Muscle of arm (tissue), 12 donors: Measurements from ENCODE around the gene UHRF2. TPM values are rescaled to one million over a fixed set of nuclear protein-coding genes. Genes with fewer than 3 reads are reported as not detected.
"Not testable (repeated sequence)": the region's sequence is repeated elsewhere in the genome, so short reads cannot be mapped to it uniquely, and the experiment has no call there.

ENCODE experiments used
- DNase-seq: peaks from one replicate; pipeline ENCODE4 v3.0.0-alpha.2; 2013
- polyA plus RNA-seq, 12 donors: library from polyadenylated mRNA; unstranded; fragments of 120-200 nt; gene quantifications; one replicate each; pipeline ENCODE4 v1.2.1, GENCODE V29; 2013; ENCODE audit not compliant: insufficient read length in 12 of 12

UHRF2 gene
- polyA plus RNA-seq, 12 donors = 27.7 to 257 (median 39.1) TPM

DNA sequence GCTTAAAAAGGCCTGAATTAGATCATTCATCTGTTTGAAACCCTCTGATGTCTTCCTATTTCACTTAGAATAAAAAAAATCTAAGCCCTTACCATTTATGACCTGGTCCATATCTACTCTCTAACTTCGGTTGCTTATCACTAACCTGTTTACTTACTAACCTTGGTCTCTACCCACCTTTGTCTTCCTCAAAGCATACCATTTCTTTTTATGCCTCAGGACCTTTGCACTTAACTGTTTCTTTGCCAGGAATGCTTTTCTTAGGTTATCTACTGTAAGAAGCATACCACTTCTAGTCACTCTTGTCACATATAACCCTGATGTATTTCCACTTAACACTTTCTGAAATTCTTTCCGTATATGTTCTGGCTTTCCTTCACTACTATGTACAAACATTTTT, 67.0 kb downstream of the UHRF2 start:
- no peak for DNase-seq

- no peak for DNase-seq
These were observed 71.2 kb downstream of the UHRF2 start for GRCh38 chr9:6484210-6484609.

- DNase-seq = no peak
These were observed 75.4 kb downstream of the UHRF2 start for GRCh38 chr9:6488395-6488794.

DNA sequence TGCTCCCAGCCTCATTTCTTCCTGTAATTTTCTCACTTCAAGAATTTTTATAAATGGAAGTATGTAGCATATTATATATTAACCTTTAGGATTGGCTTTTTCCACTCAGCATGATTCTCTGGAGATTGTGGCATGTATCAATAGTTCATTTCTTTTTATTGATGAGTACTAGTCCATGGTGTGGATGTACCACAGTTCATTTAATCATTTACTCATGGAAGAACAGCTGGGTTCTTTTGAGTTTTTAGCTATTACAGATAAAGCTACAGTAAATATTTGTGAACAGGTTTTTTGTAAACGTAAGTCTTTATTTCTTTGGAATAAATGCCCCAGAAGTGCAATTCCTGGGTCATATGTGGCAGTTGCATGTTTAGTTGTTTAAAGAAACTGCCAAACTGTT, 76.1 kb downstream of the UHRF2 start:
- DNase-seq = no peak

DNA sequence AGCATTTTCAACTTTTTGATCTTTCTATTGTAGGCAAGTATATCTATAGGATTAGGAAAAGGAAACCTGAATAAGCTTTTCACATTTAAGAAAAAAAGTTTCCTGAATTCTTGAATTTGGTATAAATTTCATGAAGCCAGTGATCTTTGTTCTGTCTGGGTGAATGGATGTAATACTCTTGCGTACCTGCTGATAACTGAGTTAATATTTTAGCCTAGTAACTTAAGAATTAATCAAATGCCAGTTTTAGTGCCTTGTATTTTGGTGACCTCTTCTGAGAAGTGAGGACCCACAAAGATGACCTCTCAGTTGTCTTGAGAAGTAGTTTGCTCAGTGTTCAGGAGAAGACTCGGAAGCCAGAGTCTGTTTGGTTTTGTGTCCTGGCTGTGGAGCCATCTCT, 77.9 kb downstream of the UHRF2 start:
- DNase-seq = no peak

DNA sequence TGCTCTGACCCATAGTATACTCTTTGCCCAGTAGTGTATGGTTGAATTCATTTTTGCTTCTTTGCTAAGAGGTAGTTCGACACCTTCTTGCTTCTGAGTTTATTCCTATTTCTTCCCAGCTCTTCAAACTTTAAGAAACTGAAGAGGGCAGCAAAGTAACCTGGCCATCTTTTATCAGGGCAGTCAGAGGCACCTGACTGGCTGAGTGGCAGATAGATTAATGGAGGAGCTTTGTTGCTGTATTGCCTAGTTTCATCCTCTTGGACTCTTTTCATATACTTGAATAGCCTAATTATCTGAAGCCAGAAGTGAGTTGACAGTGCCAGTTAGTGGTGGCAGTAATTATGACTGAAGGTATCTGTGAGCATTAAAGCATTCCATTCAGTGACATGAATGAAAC, 82.5 kb downstream of the UHRF2 start:
- DNase-seq = no peak

DNA sequence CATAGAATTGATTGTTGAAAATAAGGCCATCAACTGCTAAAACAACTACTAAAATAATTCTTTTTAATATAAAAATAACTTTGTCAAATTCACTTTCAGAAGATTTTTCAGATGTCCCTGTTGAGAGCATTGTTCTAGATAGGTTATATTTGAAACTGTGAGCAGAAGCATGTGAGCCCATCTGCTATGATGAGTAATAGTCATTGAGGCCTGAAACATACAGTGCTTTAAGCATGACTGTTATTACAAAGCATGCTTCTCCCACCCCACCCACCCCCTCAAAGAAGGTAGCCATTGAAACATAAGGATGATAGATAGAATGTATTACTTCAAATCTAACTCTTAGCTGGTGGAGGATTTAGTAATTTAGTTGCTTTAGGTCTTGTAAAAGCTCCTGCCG, 86.0 kb downstream of the UHRF2 start:
- no peak for DNase-seq

- DNase-seq = no peak
These were observed 88.7 kb downstream of the UHRF2 start for GRCh38 chr9:6501526-6502210.

DNA sequence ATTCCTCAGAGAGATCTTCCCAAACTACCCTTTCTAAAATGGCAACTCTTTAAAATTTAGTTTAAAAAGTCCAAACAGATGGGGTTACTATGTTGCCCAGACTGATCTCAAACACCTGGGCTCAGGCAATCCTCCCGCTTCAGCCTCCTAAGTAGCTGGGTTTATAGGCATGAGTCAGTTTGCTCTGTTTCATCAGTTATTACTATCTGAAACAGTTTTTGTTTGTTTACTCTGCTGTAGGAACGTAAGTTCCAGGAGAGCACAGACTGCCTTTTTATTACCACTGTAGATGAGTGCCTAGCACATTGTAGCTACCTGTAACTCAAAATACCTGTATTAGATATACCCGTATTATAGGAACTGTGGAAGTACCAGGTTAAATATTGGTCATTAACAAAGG, 89.4 kb downstream of the UHRF2 start:
- DNase-seq = no peak

DNA sequence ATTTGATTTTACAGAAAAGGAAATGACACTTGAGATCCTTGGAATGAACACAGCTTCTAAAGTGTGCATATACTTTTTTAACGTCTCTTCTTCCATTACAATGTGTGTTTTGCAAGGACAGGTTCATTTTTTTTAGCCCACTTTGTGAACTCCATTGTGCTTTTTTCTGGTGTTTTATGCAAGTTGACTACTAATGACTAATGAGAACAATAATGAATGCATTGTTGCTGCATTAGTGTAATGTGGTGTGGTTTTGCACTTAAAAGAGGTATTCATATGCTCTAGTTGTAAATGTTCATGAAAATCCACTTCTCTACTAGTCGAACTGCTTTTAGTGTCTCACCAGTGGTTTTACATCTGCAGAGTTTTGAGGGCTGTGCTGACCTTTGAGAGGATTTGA, 93.6 kb downstream of the UHRF2 start:
- DNase-seq = no peak

GRCh38 chr9:6512085-6512657, 99.2 kb downstream of the UHRF2 start:
- no peak for DNase-seq

DNA sequence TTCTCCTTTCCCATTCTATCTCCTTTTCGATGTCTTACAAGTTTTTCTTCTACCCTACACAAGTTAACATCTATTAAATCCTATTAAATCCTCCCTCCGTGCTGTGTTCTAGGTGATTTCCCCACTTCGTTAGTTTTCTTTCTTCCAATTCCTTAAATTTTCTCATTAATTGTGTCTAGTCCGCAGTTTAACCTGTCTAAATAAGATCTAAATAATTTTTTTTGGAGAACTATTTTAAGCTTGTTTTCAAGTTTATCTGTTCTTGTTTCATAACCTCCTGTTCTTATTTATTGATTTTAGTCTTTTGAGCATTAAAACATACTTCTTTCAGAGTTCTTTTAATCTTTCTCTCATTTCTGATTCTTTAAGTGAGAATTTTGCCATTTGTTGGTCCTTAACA, 109.3 kb downstream of the UHRF2 start:
- DNase-seq = no peak

- DNase-seq = no peak
These were observed 112.5 kb downstream of the UHRF2 start for GRCh38 chr9:6525326-6526045.

GRCh38 chr9:6535594-6535993, 122.6 kb downstream of the UHRF2 start:
- no peak for DNase-seq

DNA sequence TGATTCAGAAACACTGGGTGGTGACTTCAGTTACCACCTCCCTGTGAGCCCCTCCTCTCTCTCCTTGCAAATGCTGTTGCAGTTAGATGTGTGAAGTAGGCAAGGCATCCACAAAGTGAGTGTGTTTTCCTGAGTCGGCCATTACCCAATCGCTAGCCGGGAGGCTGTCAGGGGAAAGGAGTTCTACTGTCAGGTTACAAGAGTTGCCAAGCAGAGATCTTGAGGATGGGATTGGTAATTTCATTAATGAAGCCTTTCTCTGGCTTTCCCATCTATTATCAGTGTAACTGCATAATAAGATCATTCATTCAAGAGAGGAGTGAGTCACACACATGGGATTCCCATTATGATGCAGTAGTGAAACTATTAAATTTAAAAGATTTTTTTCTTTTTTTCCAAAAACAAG, 125.7 kb downstream of the UHRF2 start:
- DNase-seq = no peak

DNA sequence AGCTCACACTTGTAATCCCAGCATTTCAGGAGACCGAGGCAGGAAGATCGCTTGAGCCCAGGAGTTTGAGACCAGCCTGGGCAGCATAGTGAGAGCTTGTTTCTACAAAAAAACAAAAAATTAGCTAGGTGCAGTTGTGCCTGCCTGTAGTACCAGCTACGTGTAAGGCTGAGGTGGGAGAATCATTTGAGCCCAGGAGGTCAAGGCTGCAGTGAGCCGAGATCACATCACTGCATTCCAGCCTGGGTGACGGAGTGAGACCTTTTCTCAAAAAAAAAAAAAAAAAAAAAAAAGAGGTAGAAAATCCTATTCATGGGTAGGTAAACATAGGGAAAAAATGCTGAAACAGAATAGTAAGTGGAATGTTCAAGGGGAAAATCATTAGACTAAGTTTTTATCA, 129.6 kb downstream of the UHRF2 start:
- DNase-seq = not testable (repeated sequence)

DNA sequence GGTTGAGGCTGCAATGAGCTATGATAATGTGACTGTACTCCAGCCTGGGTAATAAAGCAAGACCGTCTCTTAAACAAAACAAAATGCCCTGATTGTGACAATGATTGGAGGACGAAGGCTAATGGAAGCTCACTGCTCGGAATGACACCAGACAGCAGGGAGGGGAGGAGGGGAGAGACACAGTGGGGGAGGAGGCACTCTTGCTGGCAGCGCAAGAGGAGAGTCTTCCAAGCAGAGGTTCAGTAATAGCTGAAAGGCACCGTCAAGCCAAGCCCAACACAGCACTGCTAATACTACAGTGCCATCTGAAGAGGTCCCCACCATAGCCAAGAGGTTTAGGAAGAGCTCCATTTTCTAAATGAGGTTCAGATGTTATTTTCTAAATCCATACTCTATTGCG, 130.2 kb downstream of the UHRF2 start:
- DNase-seq = no peak

DNA sequence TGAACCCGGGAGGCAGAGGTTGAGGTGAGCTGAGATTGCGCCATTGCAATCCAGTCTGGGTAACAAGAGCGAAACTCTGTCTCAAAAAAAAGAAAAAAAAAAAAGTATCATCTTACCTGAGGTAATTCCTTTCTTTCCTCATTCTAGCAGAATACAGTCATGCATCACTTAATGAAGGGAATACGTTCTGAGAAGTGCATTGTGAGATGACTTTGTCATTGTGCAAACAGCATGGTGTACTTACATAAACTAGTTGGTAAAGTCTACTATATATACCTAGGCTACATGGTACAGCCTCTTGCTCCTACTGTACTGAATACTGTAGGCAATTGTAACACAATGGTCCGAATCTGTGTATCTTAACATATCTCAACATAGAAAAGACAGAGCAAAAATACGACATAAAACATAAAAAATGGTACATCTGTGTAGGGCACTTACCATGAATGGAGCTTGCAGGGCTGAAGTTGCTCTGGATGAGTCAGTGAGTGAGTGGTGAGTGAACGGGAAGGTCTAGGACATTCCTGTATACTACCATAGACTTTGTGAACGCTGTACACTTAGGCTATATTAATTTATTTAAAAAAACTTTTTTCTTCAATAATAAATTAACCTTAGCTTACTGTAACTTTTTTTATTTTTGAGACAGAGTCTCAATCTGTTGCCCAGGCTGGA, 132.2 kb downstream of the UHRF2 start:
- no peak for DNase-seq

GRCh38 chr9:6549106-6549800, 136.3 kb downstream of the UHRF2 start:
- DNase-seq = no peak

DNA sequence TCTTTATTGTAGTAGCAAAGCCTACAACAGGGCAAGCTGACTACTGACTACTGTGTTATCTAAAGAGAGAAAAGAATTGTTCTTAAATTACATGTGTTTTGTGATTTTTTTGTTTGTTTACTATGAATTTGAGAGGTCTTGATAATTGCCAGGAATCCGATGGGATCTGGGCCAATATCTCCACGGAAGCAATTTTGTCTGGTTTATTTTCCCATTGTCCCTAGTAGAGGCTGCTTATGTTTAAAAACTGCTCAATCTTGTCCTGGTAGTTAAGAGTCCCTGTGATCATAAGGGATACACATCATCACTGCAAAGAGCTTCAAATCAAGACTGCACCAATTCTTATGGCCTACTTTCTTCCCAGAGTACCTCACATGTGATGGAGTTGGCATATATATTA, 138.1 kb downstream of the UHRF2 start:
- no peak for DNase-seq

DNA sequence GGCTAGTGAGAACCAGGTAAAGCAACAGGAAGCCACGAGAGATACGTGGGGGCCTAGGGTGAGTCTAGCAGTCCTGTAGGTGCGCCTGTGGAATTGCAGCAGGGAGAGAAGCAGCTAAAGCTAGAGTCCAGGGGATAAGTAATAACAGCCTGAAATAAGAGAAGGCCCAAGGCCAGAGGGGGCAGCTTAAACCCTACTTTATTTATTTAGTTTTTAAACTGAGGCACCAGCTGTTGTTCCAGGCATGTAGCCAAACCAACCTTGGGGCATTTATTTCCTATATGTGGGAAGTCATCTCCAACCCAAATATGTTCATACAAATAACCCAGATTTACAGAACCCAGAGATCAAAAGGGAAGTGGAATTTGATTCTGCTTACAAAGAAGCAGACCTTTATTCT, 139.0 kb downstream of the UHRF2 start:
- DNase-seq = no peak

DNA sequence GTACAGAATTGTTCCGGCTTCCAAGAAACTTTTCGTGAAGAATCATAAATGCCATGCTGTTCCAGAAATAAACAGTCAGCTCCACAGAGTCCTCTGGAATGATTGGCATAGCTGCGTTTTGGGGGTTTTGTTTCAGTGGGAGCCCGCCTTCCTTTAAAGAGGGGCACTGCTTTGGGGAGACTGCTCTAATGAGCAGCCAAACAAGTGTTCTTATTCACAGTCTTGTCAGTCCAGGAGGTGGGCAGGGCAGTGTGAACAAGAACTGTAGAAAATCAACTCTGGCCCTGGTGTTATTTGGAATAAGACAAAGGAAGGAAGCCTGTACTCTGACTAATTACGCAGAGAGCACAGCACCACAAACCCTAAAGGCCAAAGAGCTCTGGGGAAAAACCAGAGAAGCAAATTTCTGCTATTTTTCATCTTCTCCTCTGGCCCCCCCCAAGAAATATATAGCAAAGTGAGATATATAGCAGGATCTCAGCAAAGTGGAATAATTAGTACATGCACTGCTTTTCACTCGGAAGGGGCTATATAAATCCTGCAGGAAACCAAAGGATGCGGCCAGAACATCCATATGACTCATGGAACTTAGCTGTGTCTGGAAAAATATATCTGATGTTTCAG, 139.6 kb downstream of the UHRF2 start:
- no peak for DNase-seq
